Panc1 (cell line): ENCODE data around the gene KRT15. TPM values are rescaled to one million over a fixed set of nuclear protein-coding genes. Genes with fewer than 3 reads are reported as not detected.

ENCODE experiments used
- ATAC-seq: fragments of 200-7000 bp; cut with Tn5 transposase; 2 replicates; pipeline ENCODE4 v1.9.1; 2020; ENCODE audit warnings: mild to moderate bottlenecking, moderate library complexity
- BruUV-seq: library from RNA; stranded (reverse); fragments of 400-500 nt; replicated peaks from 2 replicates; lab custom pipeline; 2021; lab: Mats Ljungman, UMichigan
- CTCF ChIA-PET: fragments of 300-600 bp; sonication (Branson Sonifier 250); formaldehyde crosslinking; loops from one replicate; lab custom pipeline; 2022; ENCODE audit warnings: antibody characterized with exemption; lab: Charles Lee
- POLR2A ChIA-PET: fragments of 300-600 bp; sonication (Branson Sonifier 250); formaldehyde crosslinking; loops from one replicate; lab custom pipeline; 2022; ENCODE audit warnings: antibody characterized with exemption; lab: Charles Lee
- DNase-seq: peaks from one replicate; pipeline ENCODE4 v3.0.0-alpha.2; 2010; ENCODE audit warnings: low read depth, low spot score
- H3K27ac ChIP-seq: 2 replicates; pipeline ENCODE4 v1.5.1; 2011; ENCODE audit warnings: mild to moderate bottlenecking, low read length, inconsistent platforms
- H3K27me3 ChIP-seq: fragments of 200-500 bp; sonication (Bioruptor generic); 2 replicates; pipeline ENCODE4 v1.6.0; 2014; ENCODE audit warnings: low read length, inconsistent platforms; ENCODE audit not compliant: control insufficient read depth, insufficient read depth
- H3K36me3 ChIP-seq: fragments of 200-500 bp; sonication (Bioruptor generic); 2 replicates; pipeline ENCODE4 v1.5.1; 2014; ENCODE audit warnings: inconsistent platforms, mild to moderate bottlenecking, low read length, moderate library complexity; ENCODE audit not compliant: control insufficient read depth, insufficient read depth
- H3K4me1 ChIP-seq: 2 replicates; pipeline ENCODE4 v1.5.1; 2011; ENCODE audit warnings: inconsistent platforms, mild to moderate bottlenecking, low read length, moderate library complexity; ENCODE audit not compliant: control insufficient read depth, insufficient read depth
- H3K4me3 ChIP-seq, 2 experiments: 2 replicates each; pipeline ENCODE4 v1.5.1; 2011 to 2012; ENCODE audit warnings: low read depth in 2 of 2, low read length in 2 of 2, mild to moderate bottlenecking in 2 of 2, inconsistent platforms in 1 of 2, moderate library complexity in 1 of 2
- H3K9me3 ChIP-seq: fragments of 200-500 bp; sonication (Bioruptor generic); 2 replicates; pipeline ENCODE4 v1.5.1; 2014; ENCODE audit warnings: low read depth, mild to moderate bottlenecking, inconsistent platforms, low read length, moderate library complexity; ENCODE audit not compliant: control insufficient read depth, insufficient read depth
- POLR2AphosphoS5 ChIP-seq: IDR thresholded peaks from 2 replicates; pipeline ENCODE4 v1.6.1; 2012; ENCODE audit warnings: mild to moderate bottlenecking, low read depth, low read length, moderate library complexity
- REST ChIP-seq, 2 experiments: IDR thresholded peaks; 2 replicates each; pipeline ENCODE4 v1.6.1; 2011 to 2012; ENCODE audit warnings: low read depth in 2 of 2, control low read depth in 1 of 2, low read length in 1 of 2, mild to moderate bottlenecking in 1 of 2, moderate library complexity in 1 of 2; ENCODE audit not compliant: insufficient read depth in 1 of 2
- SIN3A ChIP-seq: IDR thresholded peaks from 2 replicates; pipeline ENCODE4 v1.6.1; 2012; ENCODE audit warnings: low read depth, mild to moderate bottlenecking, low read length, moderate library complexity, borderline replicate concordance; ENCODE audit not compliant: insufficient read depth
- TCF7L2 ChIP-seq: IDR thresholded peaks from 2 replicates; pipeline ENCODE4 v1.6.1; 2011; ENCODE audit warnings: mild to moderate bottlenecking, low read depth, low read length, inconsistent platforms
- in situ Hi-C: cut with HindIII; loops from 2 replicates; pipeline ENCODE4 v1.10.0; 2016; ENCODE audit warnings: low sequenced_read_pairs, low pct_unique_long_range_greater_than_20kb
- intact Hi-C: fragments of 100-400 bp; cut with micrococcal nuclease; formaldehyde crosslinking; loops from one replicate; pipeline ENCODE4 v1.10.0; 2022; ENCODE audit not compliant: unreplicated experiment
- total RNA-seq: library from RNA; stranded (reverse); gene quantifications from one replicate; pipeline ENCODE4 v1.2.1, GENCODE V29; 2021; ENCODE audit not compliant: unreplicated experiment
- TF ChIP-seq, protein P1 (sequence below): fragments of 450-650 bp; IDR thresholded peaks from 2 replicates; pipeline ENCODE4 v1.5.1; 2017; ENCODE audit warnings: mild to moderate bottlenecking

Gene KRT15
- total RNA-seq, 1 experiment from 2014 or later = 70.4 TPM

DNA sequence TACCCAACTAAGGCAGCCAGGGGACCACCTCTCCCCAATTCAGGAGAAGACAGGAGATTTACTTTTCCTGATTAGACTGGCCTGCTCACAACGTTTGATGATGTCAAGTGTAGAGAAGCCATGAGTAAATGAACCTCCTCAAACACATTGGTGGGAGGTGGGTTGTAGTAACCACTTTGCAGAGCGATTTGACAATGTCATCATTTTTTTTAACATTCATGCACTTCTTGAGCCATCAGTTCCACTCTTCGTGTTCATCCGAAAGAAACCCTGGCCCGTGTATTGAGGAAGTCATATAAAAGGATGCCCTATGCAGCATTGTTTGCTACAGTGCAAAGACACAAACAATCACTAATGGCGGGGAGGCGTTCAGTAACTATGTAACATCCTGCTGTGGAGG lies 14.9 kb upstream of the KRT15 start:
- peaks cover 72% of the 10 kb centered on the region for H3K4me1 ChIP-seq
- DNase-seq (no peak), ATAC-seq (no peak)
- in situ Hi-C loops (loop anchor here (25.0 kb wide), 1 partner anchor 104 kb away; no protein-coding TSS in a partner anchor), intact Hi-C loops (no loop called here)
- no peaks in the 10 kb centered on the region for H3K9me3 ChIP-seq
- H3K27me3 ChIP-seq = no peaks in the 10 kb centered on the region
- peak overlapping the region; percentile 55; the same call in 1 of the 2 replicates for H3K27ac ChIP-seq
- CTCF ChIA-PET = no interaction called here
- no peak overlapping the region for H3K4me3 ChIP-seq
- POLR2A ChIA-PET = no interaction called here
- BruUV-seq = no TSS peak
- TF ChIP-seq, protein P1, sequence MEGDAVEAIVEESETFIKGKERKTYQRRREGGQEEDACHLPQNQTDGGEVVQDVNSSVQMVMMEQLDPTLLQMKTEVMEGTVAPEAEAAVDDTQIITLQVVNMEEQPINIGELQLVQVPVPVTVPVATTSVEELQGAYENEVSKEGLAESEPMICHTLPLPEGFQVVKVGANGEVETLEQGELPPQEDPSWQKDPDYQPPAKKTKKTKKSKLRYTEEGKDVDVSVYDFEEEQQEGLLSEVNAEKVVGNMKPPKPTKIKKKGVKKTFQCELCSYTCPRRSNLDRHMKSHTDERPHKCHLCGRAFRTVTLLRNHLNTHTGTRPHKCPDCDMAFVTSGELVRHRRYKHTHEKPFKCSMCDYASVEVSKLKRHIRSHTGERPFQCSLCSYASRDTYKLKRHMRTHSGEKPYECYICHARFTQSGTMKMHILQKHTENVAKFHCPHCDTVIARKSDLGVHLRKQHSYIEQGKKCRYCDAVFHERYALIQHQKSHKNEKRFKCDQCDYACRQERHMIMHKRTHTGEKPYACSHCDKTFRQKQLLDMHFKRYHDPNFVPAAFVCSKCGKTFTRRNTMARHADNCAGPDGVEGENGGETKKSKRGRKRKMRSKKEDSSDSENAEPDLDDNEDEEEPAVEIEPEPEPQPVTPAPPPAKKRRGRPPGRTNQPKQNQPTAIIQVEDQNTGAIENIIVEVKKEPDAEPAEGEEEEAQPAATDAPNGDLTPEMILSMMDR = no peak
- TF ChIP-seq SIN3A (no peak), TCF7L2 (no peak), REST (IDR thresholded peaks at IDR 0.05; ENCODE audit: insufficient read depth in 1 of 2, low read depth in 2 of 2, low read length in 1 of 2) (no peak), POLR2AphosphoS5 (no peak)
- H3K36me3 ChIP-seq = no peaks in the 10 kb centered on the region

DNA sequence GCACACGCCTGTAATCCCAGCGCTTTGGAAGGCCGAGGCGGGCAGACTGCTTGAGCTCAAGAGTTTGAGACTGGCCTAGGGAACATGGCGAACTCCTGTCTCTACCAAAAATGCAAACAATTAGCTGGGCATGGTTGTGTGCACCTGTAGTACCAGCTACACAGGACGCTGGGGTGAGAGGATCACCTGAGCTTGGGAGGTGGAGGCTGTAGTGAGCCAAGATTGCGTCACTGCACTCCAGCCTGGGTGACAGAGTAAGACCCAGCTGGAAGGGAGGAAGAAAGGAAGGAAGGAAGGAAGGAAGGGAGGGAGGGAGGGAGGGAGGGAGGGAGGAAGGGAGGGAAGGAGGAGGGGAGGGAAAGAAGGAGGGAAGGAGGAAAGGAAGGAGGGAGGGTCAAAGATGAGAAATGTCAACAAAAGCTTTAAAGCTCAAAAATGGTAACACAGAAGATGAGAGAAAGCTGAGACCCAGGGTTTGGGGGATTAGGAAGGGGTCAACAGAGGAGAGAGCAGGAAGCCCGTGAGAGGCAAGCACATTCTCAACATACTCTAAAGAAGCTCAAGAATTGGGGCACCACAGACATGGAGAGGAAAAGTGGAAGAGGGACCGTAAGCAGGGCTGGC lies 14.4 kb upstream of the KRT15 start:
- no peak for ATAC-seq
- H3K4me3 ChIP-seq = no peak overlapping the region
- no peaks in the 10 kb centered on the region for H3K27me3 ChIP-seq
- TF ChIP-seq TCF7L2 (no peak), POLR2AphosphoS5 (no peak), REST (IDR thresholded peaks at IDR 0.05; ENCODE audit: insufficient read depth in 1 of 2, low read depth in 2 of 2, low read length in 1 of 2) (no peak), SIN3A (no peak)
- TF ChIP-seq, protein P1 = no peak
- H3K9me3 ChIP-seq = no peaks in the 10 kb centered on the region
- no peak for DNase-seq
- in situ Hi-C loops = loop anchor here (25.0 kb wide), 1 partner anchor 104 kb away; no protein-coding TSS in a partner anchor
- H3K36me3 ChIP-seq = no peaks in the 10 kb centered on the region
- ChIA-PET CTCF (interaction anchor here (1.4 kb wide), 1 partner anchor 16 kb away, joined by 10 read pairs; no protein-coding TSS in a partner anchor), POLR2A (interaction anchor here (1.2 kb wide), 1 partner anchor 156 kb away, joined by 3 read pairs; the partner anchor contains the start of gene EIF1)
- intact Hi-C loops = no loop called here
- BruUV-seq = no TSS peak
- peak overlapping the region; percentile 96; the same call in 1 of the 2 replicates for H3K27ac ChIP-seq
- peaks cover 66% of the 10 kb centered on the region for H3K4me1 ChIP-seq
